ENCODE data around the gene MEF2D. TPM values are rescaled to one million over a fixed set of nuclear protein-coding genes. Genes with fewer than 3 reads are reported as not detected.

The MEF2D gene
- total RNA-seq, 2 experiments from 2014 or later: 32.1 to 33.6 TPM

GRCh38 chr1:156471496-156472490, 28.8 kb downstream of the MEF2D start:
- peaks cover 12% of the 10 kb centered on the region for H3K4me1 Mint-ChIP-seq
- no peak overlapping the region for H3K4me3 Mint-ChIP-seq
- CTCF ChIA-PET: interaction anchor here (0.8 to 1.9 kb wide), 5 partner anchors 9 to 137 kb away, joined by 3 to 5 read pairs (median 4); no protein-coding TSS in a partner anchor
- DNase-seq (no peak), ATAC-seq (no peak)
- POLR2A ChIA-PET: interaction anchor here (0.6 kb wide), 1 partner anchor 57 kb away, joined by 4 read pairs; no protein-coding TSS in a partner anchor
- H3K36me3 Mint-ChIP-seq (ENCODE audit: low read depth): peaks cover 49% of the 10 kb centered on the region
- no peaks in the 10 kb centered on the region for H3K9me3 Mint-ChIP-seq (ENCODE audit: low read depth)
- H3K27ac Mint-ChIP-seq: no peak overlapping the region
- intact Hi-C loops (cut with DNase I, micrococcal nuclease): no loop called here
- no peaks in the 10 kb centered on the region for H3K27me3 Mint-ChIP-seq

- no peaks in the 10 kb centered on the region for H3K9me3 Mint-ChIP-seq (ENCODE audit: low read depth)
- peaks cover 5% of the 10 kb centered on the region for H3K4me1 Mint-ChIP-seq
- no peaks in the 10 kb centered on the region for H3K27me3 Mint-ChIP-seq
- ATAC-seq: no peak
- H3K4me3 Mint-ChIP-seq: no peak overlapping the region
- no peak for DNase-seq
- H3K27ac Mint-ChIP-seq: no peak overlapping the region
- peaks cover 39% of the 10 kb centered on the region for H3K36me3 Mint-ChIP-seq (ENCODE audit: low read depth)
- CTCF ChIA-PET: interaction anchor here (1.1 to 1.9 kb wide), 2 partner anchors 138 to 154 kb away, joined by 3 to 4 read pairs; no protein-coding TSS in a partner anchor
- intact Hi-C loops (cut with DNase I, micrococcal nuclease): no loop called here
- POLR2A ChIA-PET: no interaction called here
These were observed 30.1 kb downstream of the MEF2D start for GRCh38 chr1:156470473-156470872.

GRCh38 chr1:156468693-156469345, 31.8 kb downstream of the MEF2D start:
- DNase-seq: no peak
- ChIA-PET CTCF (interaction anchor here (0.6 kb wide), 1 partner anchor 113 kb away, joined by 3 read pairs; no protein-coding TSS in a partner anchor), POLR2A (interaction anchor here (0.6 kb wide), 2 partner anchors 16 to 244 kb away, joined by 5 to 8 read pairs; no protein-coding TSS in a partner anchor)
- intact Hi-C loops (cut with DNase I, micrococcal nuclease): no loop called here
- Mint-ChIP-seq H3K4me3 (no peak overlapping the region), H3K27ac (peak overlapping the region; percentile 26), H3K9me3 (ENCODE audit: low read depth) (no peaks in the 10 kb centered on the region), H3K27me3 (no peaks in the 10 kb centered on the region), H3K4me1 (peaks cover 9% of the 10 kb centered on the region), H3K36me3 (ENCODE audit: low read depth) (peaks cover 32% of the 10 kb centered on the region)
- no peak for ATAC-seq

- intact Hi-C loops (cut with DNase I, micrococcal nuclease): no loop called here
- ChIA-PET POLR2A (no interaction called here), CTCF (no interaction called here)
- peaks cover 25% of the 10 kb centered on the region for H3K36me3 Mint-ChIP-seq (ENCODE audit: low read depth)
- ATAC-seq: no peak
- H3K9me3 Mint-ChIP-seq (ENCODE audit: low read depth): no peaks in the 10 kb centered on the region
- no peaks in the 10 kb centered on the region for H3K27me3 Mint-ChIP-seq
- H3K27ac Mint-ChIP-seq: no peak overlapping the region
- no peak for DNase-seq
- H3K4me1 Mint-ChIP-seq: peaks cover 9% of the 10 kb centered on the region
- H3K4me3 Mint-ChIP-seq: no peak overlapping the region
These were observed 32.7 kb downstream of the MEF2D start for GRCh38 chr1:156467906-156468305.

- intact Hi-C loops (cut with DNase I, micrococcal nuclease): no loop called here
- Mint-ChIP-seq H3K4me3 (no peak overlapping the region), H3K9me3 (ENCODE audit: low read depth) (no peaks in the 10 kb centered on the region), H3K36me3 (ENCODE audit: low read depth) (peaks cover 24% of the 10 kb centered on the region), H3K27me3 (no peaks in the 10 kb centered on the region), H3K4me1 (peaks cover 9% of the 10 kb centered on the region), H3K27ac (no peak overlapping the region)
- DNase-seq (no peak), ATAC-seq (no peak)
- CTCF ChIA-PET: no interaction called here
- POLR2A ChIA-PET: no interaction called here
These were observed 33.2 kb downstream of the MEF2D start for GRCh38 chr1:156467385-156467784.

GRCh38 chr1:156465747-156466365, 34.7 kb downstream of the MEF2D start:
- ATAC-seq: peak; percentile 51

GRCh38 chr1:156464825-156465452, 35.6 kb downstream of the MEF2D start:
- no peak for ATAC-seq
- Mint-ChIP-seq H3K4me1 (peaks cover 9% of the 10 kb centered on the region), H3K4me3 (no peak overlapping the region), H3K36me3 (ENCODE audit: low read depth) (peaks cover 18% of the 10 kb centered on the region), H3K27me3 (no peaks in the 10 kb centered on the region), H3K9me3 (ENCODE audit: low read depth) (no peaks in the 10 kb centered on the region), H3K27ac (peak overlapping the region; percentile 58)
- CTCF ChIA-PET: interaction anchor here (0.7 to 1.1 kb wide), 5 partner anchors 8 to 143 kb away, joined by 3 to 4 read pairs (median 3); no protein-coding TSS in a partner anchor
- intact Hi-C loops (cut with DNase I, micrococcal nuclease): no loop called here
- DNase-seq: no peak
- POLR2A ChIA-PET: no interaction called here

More at GRCh38 chr1:156465747-156466365, 34.7 kb downstream of the MEF2D start:
- no peaks in the 10 kb centered on the region for H3K9me3 Mint-ChIP-seq (ENCODE audit: low read depth)
- no peaks in the 10 kb centered on the region for H3K27me3 Mint-ChIP-seq
- H3K4me3 Mint-ChIP-seq: no peak overlapping the region
- ChIA-PET CTCF (interaction anchor here (0.7 to 1.2 kb wide), 6 partner anchors 9 to 142 kb away, joined by 3 to 4 read pairs (median 4); no protein-coding TSS in a partner anchor), POLR2A (no interaction called here)
- peaks cover 18% of the 10 kb centered on the region for H3K36me3 Mint-ChIP-seq (ENCODE audit: low read depth)
- H3K4me1 Mint-ChIP-seq: peaks cover 9% of the 10 kb centered on the region
- DNase-seq: peak; percentile 49
- peak overlapping the region; percentile 58 for H3K27ac Mint-ChIP-seq
- intact Hi-C loops (cut with DNase I, micrococcal nuclease): no loop called here

- CTCF ChIA-PET: no interaction called here
- intact Hi-C loops (cut with DNase I, micrococcal nuclease): no loop called here
- DNase-seq: no peak
- no peaks in the 10 kb centered on the region for H3K9me3 Mint-ChIP-seq (ENCODE audit: low read depth)
- H3K36me3 Mint-ChIP-seq (ENCODE audit: low read depth): peaks cover 18% of the 10 kb centered on the region
- H3K27me3 Mint-ChIP-seq: no peaks in the 10 kb centered on the region
- no peak overlapping the region for H3K4me3 Mint-ChIP-seq
- POLR2A ChIA-PET: no interaction called here
- no peak overlapping the region for H3K27ac Mint-ChIP-seq
- ATAC-seq: no peak
- peaks cover 9% of the 10 kb centered on the region for H3K4me1 Mint-ChIP-seq
These were observed 36.2 kb downstream of the MEF2D start for GRCh38 chr1:156464335-156464734.

GRCh38 chr1:156463874-156464273, 36.7 kb downstream of the MEF2D start:
- ATAC-seq (no peak), DNase-seq (no peak)
- no peak overlapping the region for H3K4me3 Mint-ChIP-seq
- ChIA-PET POLR2A (no interaction called here), CTCF (no interaction called here)
- peaks cover 16% of the 10 kb centered on the region for H3K36me3 Mint-ChIP-seq (ENCODE audit: low read depth)
- no peak overlapping the region for H3K27ac Mint-ChIP-seq
- H3K4me1 Mint-ChIP-seq: peaks cover 9% of the 10 kb centered on the region
- H3K9me3 Mint-ChIP-seq (ENCODE audit: low read depth): no peaks in the 10 kb centered on the region
- no peaks in the 10 kb centered on the region for H3K27me3 Mint-ChIP-seq
- intact Hi-C loops (cut with DNase I, micrococcal nuclease): no loop called here

- intact Hi-C loops (cut with DNase I, micrococcal nuclease): no loop called here
- POLR2A ChIA-PET: no interaction called here
- Mint-ChIP-seq H3K36me3 (ENCODE audit: low read depth) (peaks cover 10% of the 10 kb centered on the region), H3K27ac (no peak overlapping the region), H3K27me3 (no peaks in the 10 kb centered on the region), H3K9me3 (ENCODE audit: low read depth) (no peaks in the 10 kb centered on the region), H3K4me3 (no peak overlapping the region), H3K4me1 (peaks cover 9% of the 10 kb centered on the region)
- no peak for ATAC-seq
- no peak for DNase-seq
- CTCF ChIA-PET: interaction anchor here (1.9 kb wide), 1 partner anchor 78 kb away, joined by 4 read pairs; no protein-coding TSS in a partner anchor
These were observed 37.4 kb downstream of the MEF2D start for GRCh38 chr1:156462954-156463795.

Data from activated CD4-positive, alpha-beta T cell treated with anti-CD3 and anti-CD28 coated beads for 36 hours (primary cell).